DMS 273 (cell line): Measurements from ENCODE around the gene KYNU.
"Not testable (repeated sequence)": the region's sequence is repeated elsewhere in the genome, so short reads cannot be mapped to it uniquely, and the experiment has no call there.

Experiments used
- DNase-seq: peaks from one replicate; lab custom pipeline; 2025; ENCODE audit not compliant: unreplicated experiment; lab: John Stamatoyannopoulos, UW

Gene KYNU

DNA sequence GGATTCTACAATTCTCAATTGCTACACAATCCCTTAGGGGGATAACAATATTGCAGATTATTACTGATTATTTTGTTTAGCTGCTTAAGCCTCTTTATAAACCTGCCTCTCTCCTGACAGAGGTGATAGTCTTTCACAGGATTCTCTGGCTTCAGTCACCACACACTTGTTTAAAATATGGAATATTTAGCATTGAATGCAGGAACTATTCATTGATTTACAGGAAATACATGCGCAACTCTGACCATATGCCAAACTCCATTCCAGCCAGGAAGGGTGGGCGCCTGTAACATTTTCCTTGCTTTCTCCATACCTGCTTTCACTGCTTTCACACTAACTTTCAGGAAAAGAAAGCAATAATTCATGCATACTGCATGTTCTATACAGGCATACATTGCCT lies 207.0 kb downstream of the KYNU start:
- DNase-seq = no peak

GRCh38 chr2:143085125-143085784 lies 207.8 kb downstream of the KYNU start:
- DNase-seq = no peak

DNA sequence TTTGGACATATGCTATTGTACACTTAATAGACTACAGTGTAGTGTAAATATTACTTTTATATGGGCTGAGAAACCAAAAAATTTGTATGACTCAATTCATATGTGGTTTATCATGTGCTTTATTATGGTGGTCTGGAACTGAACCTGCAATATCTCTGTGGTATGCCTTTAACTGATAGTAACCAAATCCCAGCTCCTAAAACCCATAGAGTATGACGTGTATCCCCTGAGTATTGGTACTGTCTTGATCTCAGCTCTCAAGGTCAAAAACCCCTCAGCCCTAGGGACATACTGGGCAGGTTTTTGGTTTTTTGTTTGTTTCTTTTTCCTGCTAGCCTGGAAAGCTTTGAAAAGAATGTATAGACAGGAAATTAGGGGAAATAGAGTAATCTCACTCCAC lies 209.6 kb downstream of the KYNU start:
- DNase-seq = no peak

DNA sequence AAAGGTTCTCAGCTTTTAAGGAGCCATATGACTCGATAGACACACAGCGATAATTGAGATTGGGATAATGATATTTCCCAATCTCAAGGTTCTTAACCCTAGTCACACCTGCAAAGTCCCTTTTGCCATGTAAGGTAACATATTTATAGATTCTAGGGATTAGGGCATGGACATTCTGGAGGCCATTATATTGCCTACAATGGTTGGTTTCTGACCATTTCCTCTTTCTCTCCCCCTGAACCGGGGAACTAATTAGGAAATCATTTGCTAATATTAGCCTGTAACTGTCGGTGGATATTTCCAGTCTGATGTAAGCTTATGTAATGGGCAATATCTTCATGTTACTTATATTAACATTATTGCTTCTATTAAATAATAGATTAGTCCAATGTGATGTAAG lies 210.9 kb downstream of the KYNU start:
- no peak for DNase-seq

DNA sequence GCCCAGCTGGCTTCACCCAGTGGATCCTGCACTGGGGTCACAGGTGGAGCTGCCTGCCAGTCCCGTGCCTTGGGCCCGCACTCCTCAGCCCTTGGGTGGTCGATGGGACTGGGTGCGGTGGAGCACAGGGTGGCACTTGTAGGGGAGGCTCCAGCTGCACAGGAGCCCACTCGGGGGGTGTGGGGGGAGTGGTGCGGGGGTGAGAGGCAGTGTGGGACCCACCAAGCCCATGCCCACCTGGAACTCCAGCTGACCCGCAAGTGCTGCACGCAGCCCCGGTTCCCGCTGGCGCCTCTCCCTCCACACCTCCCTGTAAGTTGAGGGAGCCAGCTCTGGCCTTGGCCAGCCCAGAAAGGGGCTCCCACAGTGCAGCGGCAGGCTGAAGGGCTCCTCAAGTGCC lies 212.1 kb downstream of the KYNU start:
- DNase-seq = not testable (repeated sequence)
